Lung (tissue), 12 donors: ENCODE measurements around the gene DYSF. TPM values are rescaled to one million over a fixed set of nuclear protein-coding genes. Genes with fewer than 3 reads are reported as not detected.

Source experiments
- ATAC-seq: fragments of 200-7000 bp; cut with Tn5 transposase; one replicate; pipeline ENCODE4 v1.9.1; 2020; ENCODE audit warnings: moderate number of reproducible peaks; ENCODE audit not compliant: insufficient read depth, low FRiP score
- DNase-seq, 3 donors: peaks; one replicate each; pipeline ENCODE4 v3.0.0-alpha.2; 2013 to 2017
- H3K27ac ChIP-seq, 2 donors: one replicate each; pipeline ENCODE4 v1.5.1; 2013; ENCODE audit warnings: mild to moderate bottlenecking in 2 of 2, moderate library complexity in 2 of 2, control low read depth in 1 of 2, inconsistent platforms in 1 of 2, low read depth in 1 of 2, low read length in 1 of 2
- H3K27me3 ChIP-seq, 3 donors: one replicate each; pipeline ENCODE4 v1.5.1; 2013; ENCODE audit warnings: low read length in 2 of 3; ENCODE audit not compliant: control insufficient read depth in 3 of 3, insufficient read depth in 3 of 3
- H3K36me3 ChIP-seq, 4 donors: one replicate each; pipeline ENCODE4 v1.5.1; 2013; ENCODE audit warnings: low read length in 4 of 4, mild to moderate bottlenecking in 1 of 4, moderate library complexity in 1 of 4; ENCODE audit not compliant: control insufficient read depth in 4 of 4, insufficient read depth in 4 of 4
- H3K4me1 ChIP-seq, 5 donors: one replicate each; pipeline ENCODE4 v1.5.1; 2013; ENCODE audit warnings: low read length in 5 of 5, mild to moderate bottlenecking in 2 of 5, moderate library complexity in 1 of 5; ENCODE audit not compliant: control insufficient read depth in 5 of 5, insufficient read depth in 5 of 5
- H3K4me3 ChIP-seq: one replicate; pipeline ENCODE4 v1.5.1; 2013; ENCODE audit warnings: mild to moderate bottlenecking, control low read depth, moderate library complexity
- H3K9ac ChIP-seq, 2 donors: one replicate each; pipeline ENCODE4 v1.5.1; 2013; ENCODE audit warnings: low read length in 2 of 2, control low read depth in 1 of 2; ENCODE audit not compliant: insufficient read depth in 1 of 2
- H3K9me3 ChIP-seq, 4 donors: one replicate each; pipeline ENCODE4 v1.5.1; 2013; ENCODE audit warnings: low read length in 3 of 4, mild to moderate bottlenecking in 1 of 4, moderate library complexity in 1 of 4; ENCODE audit not compliant: control insufficient read depth in 4 of 4, insufficient read depth in 3 of 4
- WGBS, 2 donors: extraction: QIAGEN DNeasy Blood & Tissue Kit; methylation state at CpG; one replicate each; pipeline ENCODE4 v1.1.7; 2013; 5-methylcytosine and 5-hydroxymethylcytosine counted together
- polyA plus RNA-seq, 2 donors: library from polyadenylated mRNA; stranded (reverse); fragments of 200-250 nt; gene quantifications; one replicate each; pipeline ENCODE4 v1.2.1, GENCODE V29; 2013
- total RNA-seq, 2 donors: library from RNA; depleted of rRNA in 1 of 2; stranded (reverse); fragments of >200 nt in 1 of 2; gene quantifications; one replicate each; pipeline ENCODE4 v1.2.1, GENCODE V29; 2014 to 2021
- TF ChIP-seq, protein P1 (sequence below): IDR thresholded peaks from 2 replicates; pipeline ENCODE4 v1.5.1; 2012; ENCODE audit warnings: mild to moderate bottlenecking; ENCODE audit errors: control extremely low read depth, extremely low read depth
- donor health status: control.
- donor health status: control.
- donor health status: Bipolar disorder and iron deficiency.
- donor health status: healthy.
- donor health status: DM: yes; HTN: yes; CAD: no.

The DYSF gene
- total and polyA plus RNA-seq, 4 donors, result 12.9 to 56.2 (median 40.0) TPM

DNA sequence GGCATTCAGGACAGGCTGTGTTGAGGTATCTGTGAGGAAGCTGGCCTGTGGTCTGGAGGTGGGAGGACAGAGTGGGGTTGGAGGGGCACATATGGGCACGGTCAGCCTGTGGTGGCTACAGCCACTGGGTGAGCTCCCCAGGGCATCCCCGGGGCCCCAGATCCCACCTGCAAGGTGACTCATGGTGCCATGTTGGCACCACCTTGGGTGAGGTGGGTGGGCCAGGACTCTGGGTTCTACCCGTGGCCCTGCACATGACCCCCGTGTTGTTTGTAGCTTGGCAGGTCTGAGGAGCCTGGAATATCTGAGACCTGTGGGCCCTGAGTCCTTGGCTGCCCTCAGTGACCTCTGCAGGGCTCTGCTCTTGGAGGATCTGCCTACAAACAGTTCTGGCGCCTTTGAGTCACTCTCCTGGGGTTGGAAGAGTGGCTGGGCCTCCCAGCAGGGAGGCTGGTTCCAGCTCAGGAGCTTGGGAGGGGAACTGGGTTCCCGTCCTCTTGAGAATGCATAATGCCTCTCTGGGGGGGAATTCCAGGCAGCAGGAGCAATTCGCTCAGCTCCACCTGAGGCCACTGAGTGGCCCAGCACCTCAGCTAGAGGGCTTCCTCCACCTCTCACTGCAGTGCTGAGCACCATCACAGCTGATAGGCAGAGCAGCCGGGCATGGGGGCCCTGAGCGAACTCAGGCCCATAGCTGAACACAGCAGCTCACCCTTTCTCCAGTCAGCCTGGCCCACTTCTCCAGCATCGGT is 105.1 kb downstream of the DYSF start:
- no peak for DNase-seq
- no peak for ATAC-seq
- Histone ChIP-seq H3K36me3 (peaks cover 0 to 14% (median 0%) of the 10 kb centered on the region in 4 donors), H3K4me1 (peaks cover 0 to 3% (median 0%) of the 10 kb centered on the region in 5 donors), H3K27me3 (no peaks in the 10 kb centered on the region), H3K4me3 (no peak overlapping the region), H3K9me3 (no peaks in the 10 kb centered on the region), H3K9ac (no peak overlapping the region), H3K27ac (no peak overlapping the region)
- TF ChIP-seq, protein P1, sequence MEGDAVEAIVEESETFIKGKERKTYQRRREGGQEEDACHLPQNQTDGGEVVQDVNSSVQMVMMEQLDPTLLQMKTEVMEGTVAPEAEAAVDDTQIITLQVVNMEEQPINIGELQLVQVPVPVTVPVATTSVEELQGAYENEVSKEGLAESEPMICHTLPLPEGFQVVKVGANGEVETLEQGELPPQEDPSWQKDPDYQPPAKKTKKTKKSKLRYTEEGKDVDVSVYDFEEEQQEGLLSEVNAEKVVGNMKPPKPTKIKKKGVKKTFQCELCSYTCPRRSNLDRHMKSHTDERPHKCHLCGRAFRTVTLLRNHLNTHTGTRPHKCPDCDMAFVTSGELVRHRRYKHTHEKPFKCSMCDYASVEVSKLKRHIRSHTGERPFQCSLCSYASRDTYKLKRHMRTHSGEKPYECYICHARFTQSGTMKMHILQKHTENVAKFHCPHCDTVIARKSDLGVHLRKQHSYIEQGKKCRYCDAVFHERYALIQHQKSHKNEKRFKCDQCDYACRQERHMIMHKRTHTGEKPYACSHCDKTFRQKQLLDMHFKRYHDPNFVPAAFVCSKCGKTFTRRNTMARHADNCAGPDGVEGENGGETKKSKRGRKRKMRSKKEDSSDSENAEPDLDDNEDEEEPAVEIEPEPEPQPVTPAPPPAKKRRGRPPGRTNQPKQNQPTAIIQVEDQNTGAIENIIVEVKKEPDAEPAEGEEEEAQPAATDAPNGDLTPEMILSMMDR, result no peak
- 83 to 90% methylated on average over 9 to 10 of the region's 10 CpGs for WGBS, 2 donors

DNA sequence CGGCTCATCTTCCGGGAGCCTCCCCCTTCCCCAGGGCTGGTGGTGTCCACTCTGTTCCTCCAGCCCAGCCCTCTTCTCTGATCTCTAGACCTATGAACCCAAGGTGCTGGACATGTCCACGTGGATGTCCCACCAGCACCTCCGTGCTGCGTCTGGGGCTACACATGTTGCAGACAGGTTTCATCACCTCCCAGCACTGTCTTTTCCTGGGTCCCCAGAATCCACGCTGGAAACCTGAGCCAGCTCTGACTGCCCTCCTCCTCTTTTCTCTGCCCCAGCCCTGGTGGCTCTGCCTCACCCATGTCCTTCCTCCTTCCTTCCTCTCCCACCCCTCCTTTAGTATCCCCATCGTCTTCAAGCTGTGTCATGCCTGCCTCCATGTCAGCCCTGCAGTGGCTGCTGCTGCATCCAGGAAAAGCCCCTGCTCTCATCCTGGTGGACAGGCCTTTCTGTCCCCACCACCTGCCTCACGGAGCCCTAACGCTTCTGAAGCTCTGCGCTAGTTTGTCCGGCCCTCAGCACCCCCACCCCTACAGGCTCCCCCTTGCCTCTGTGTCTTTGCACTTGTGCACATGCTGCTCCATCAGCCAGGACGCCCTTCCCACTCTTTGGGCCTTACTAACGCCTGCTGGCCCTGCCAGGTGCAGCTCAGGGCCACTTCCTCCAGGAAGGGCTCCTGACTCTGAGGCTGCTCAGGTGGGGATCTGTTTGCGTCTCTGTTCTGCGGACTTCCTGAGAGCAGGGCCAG is 105.9 kb downstream of the DYSF start:
- peaks cover 0 to 3% (median 0%) of the 10 kb centered on the region in 5 donors for H3K4me1 ChIP-seq
- 82 to 86% methylated on average over 15 of the region's 15 CpGs for WGBS, 2 donors
- no peaks in the 10 kb centered on the region for H3K27me3 ChIP-seq
- TF ChIP-seq, protein P1, result no peak
- ATAC-seq (no peak), DNase-seq (no peak)
- peaks cover 0 to 12% (median 0%) of the 10 kb centered on the region in 4 donors for H3K36me3 ChIP-seq
- no peak overlapping the region for H3K4me3 ChIP-seq
- no peaks in the 10 kb centered on the region for H3K9me3 ChIP-seq
- no peak overlapping the region for H3K27ac ChIP-seq
- H3K9ac ChIP-seq, result no peak overlapping the region

DNA sequence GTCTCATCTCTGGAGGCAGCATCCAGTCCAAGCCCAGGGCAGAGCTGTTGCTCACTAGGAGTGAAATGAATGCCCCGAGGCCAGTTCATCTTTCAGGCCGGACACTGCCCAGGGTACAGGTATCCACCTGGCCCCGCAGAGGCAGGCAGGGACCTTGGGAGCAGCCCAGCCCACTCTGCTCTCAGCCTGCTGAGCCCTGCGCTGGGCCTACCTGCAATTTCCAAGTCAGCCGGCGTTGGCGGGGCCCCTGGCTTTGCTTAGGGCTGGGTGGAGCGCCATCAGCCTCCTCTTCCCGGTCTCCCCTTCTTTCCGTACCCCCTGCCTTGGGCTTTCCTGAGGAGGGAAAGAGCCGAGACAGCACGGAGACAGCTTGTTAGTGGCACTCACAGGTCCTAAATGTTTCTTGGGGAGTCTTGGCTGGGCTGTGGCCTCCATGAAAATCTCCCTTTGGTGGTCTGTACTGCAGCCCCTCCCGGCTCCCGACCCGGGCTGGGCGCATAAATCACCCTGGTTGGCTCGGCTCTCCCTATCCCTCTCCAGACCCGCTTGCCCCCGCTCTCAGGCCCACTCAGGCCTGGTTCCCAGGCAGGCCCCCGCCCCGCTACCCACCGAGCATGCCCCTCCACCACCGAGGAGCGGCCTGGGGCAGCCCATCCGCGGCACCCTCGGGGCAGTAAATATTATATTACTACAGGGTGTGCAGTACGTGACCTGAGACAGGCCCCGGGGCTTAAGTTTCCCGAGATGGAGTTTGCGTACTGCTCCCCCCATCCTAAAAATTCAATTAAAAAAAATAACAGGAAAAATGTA is 106.7 kb downstream of the DYSF start:
- no peak for DNase-seq
- Histone ChIP-seq H3K4me1 (peaks cover 0 to 3% (median 0%) of the 10 kb centered on the region in 5 donors), H3K27me3 (no peaks in the 10 kb centered on the region), H3K9ac (no peak overlapping the region), H3K36me3 (peaks cover 0 to 10% (median 0%) of the 10 kb centered on the region in 4 donors), H3K9me3 (no peaks in the 10 kb centered on the region), H3K27ac (no peak overlapping the region), H3K4me3 (no peak overlapping the region)
- ATAC-seq, result no peak
- TF ChIP-seq, protein P1, result no peak
- 81 to 89% methylated on average over 28 to 31 of the region's 31 CpGs for WGBS, 2 donors
